ENCODE data around the gene TMEM178B.
"Not testable (repeated sequence)": the region's sequence is repeated elsewhere in the genome, so short reads cannot be mapped to it uniquely, and the experiment has no call there.

Gene TMEM178B

DNA sequence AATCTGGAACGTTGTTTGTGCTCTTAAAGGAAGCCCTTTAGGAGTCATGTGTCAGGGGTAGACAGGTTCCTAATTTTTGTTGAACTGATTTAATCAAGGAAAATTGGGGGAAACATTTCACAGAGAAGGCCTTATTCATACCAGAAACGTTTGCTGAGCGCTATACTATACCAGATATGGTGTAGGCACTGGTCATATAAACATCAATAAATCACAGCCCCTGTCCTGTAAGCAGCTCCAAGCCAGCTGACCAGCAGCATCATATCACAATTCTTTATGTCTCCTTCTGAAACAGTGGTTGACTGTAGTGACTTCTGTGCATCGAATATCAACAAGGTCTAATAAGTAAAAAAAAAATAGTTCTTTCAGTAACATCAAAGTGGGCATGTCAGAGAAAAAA lies 1.1 kb downstream of the TMEM178B start:
- DNase-seq, result no peak

DNA sequence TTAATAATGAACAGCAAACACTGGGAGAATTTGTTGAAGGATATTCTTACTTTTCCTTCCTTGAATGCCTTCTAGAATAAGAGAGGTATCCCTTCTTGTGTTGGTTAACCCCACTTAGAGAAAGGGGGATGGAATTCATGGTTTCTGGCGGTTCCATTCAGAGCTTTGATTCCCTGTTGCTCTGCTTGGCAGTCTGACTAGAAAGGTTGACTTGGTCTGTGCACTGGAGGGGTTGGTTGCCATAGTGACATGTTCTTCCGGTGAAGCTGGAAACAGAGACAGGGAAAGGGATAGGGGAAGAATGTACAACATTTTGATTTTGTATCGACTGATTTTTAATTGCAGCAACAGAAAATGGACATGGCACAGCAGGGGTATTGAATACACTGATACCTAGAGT lies 2.5 kb downstream of the TMEM178B start:
- no peak for DNase-seq

DNA sequence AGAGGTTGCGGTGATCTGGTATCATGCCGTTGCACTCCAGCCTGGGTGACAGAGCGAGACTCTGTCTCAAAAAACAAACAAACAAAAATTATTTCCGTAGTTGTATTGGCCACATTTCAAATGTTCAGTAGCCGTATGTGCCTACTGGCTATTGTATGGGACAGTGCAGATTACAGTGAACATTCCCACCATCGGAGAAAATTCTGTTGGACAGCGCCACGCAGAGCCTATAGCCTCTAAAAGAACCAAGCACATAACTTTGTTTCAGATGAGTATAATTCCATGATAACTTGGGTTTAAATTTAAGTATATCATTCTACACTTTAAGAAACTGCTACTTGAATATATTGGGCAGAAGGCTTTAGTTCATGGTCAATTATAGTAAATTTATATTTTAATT lies 5.4 kb downstream of the TMEM178B start:
- DNase-seq, result no peak

DNA sequence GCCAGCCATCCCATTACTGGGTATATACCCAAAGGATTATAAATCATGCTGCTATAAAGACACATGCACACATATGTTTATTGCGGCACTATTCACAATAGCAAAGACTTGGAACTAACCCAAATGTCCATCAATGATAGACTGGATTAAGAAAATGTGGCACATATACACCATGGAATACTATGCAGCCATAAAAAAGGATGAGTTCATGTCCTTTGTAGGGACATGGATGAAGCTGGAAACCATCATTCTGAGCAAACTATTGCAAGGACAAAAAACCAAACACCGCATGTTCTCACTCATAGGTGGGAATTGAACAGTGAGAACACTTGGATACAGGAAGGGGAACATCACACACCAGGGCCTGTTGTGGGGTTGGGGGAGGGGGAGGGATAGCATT lies 15.6 kb downstream of the TMEM178B start:
- DNase-seq, result not testable (repeated sequence)

DNA sequence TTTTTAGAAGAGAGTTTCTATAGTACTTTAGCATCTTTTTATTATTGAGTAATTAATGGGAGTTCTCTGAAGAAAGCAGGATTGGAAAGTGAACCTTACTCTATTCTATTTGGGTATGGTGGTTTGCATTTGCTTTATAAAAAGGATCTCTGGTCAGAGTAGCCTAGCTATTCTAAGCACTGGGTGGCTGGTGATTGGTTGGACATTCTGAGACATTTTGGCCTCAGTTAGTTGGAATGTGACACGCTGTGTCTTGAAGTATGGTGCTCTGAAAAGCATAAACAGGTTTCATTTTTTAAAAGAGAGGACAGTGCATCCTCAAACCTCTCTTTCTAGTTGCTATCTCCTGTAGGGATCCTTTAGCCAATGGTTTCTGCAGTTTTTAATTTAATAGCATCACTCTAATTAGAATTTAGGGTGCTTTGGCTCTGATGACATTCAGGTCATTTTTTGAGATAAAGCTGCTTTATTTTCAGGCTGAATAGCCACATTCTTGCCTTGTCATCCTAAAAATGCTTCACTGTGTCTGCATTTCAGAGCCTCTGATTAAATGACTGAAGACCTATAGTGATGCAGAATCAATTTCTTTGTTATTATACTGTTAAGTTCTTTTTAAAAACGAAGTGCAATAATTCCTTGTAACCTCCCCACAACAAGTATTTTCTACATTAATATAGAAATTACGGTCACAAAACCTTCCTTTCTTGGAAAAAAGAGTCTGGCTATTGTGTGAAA lies 20.6 kb downstream of the TMEM178B start:
- DNase-seq, result no peak

DNA sequence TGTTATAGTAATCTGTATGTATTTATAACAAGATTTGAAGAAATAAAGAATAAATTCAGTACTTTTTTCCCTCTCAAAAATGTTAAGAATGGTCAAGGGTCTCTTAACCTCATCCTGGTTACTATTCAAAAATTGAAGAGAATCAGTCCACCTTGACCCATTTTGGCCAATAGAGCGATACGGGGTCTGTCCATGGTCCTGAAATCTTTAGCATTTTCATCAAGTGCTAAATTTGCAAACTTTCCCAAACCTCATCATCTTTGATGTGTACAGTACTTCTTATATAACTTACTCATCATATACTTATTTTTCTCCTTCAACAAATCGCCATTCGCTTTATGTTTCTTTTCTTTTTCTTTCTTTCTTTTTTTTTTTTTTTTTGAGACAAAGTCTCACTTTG lies 23.6 kb downstream of the TMEM178B start:
- DNase-seq, result no peak

DNA sequence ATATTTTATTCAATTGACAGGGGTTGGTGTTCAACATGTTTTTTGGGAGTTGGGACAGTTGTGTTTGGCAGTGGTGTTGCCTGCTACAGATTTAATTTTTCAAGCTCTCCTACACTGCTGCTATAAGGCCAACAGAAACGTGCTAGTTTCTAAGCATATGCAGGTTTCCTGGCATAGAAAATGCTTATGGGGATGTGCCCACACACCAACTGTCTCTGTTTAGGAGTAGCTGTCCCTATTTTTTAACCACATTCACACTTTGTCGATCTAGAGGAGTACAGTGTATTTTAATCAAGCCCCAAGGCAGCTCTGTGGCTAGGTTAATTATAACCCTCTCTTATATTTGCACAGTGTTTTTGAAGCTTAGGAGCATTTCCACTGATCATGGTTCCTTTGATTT lies 28.6 kb downstream of the TMEM178B start:
- no peak for DNase-seq

DNA sequence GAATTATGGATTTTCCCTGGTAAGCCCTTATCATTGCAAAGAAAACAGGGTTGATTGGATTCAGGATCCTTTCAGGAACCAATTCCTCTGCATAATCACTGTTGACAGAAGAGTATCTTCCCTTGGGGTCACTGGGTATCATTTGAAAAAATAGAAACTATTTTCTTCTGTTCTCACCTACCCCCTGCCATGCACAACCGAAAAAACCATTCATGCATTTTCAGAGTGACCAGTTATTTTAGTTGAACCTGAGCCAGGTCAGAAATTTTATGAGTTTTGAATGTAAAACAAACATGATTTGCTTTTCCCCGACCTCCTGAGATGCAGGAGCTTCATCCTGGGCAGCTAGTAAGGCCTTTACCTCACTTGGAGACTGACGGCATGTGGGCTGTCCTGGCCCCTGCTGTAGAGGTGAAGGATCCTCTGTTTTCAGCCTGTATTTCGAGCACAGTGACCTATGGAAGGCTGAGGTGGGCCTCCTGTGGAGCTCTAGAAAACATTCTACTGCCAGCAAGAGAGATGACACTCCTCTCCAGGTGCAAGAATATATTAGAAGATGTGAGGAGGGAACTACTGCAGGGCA lies 30.1 kb downstream of the TMEM178B start:
- DNase-seq, result no peak

DNA sequence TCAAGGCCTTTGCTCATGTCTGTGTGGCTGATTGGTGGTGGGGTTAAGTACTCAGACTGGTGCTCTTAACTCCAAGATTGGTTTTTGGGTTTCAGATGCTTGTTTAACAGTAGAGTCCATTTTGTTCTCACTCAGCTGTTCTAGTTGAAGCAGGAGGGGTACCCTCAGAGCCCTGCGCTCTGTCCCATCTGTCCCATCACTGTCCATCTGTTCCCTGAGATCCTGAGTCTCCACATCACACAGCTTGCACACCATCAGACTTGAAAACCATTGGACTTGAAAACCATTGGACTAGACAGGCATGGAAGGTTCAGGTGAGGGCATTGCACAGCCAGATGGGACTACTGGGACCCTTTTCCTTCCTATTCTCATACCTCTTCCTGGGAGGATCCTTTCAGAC lies 39.3 kb downstream of the TMEM178B start:
- no peak for DNase-seq

DNA sequence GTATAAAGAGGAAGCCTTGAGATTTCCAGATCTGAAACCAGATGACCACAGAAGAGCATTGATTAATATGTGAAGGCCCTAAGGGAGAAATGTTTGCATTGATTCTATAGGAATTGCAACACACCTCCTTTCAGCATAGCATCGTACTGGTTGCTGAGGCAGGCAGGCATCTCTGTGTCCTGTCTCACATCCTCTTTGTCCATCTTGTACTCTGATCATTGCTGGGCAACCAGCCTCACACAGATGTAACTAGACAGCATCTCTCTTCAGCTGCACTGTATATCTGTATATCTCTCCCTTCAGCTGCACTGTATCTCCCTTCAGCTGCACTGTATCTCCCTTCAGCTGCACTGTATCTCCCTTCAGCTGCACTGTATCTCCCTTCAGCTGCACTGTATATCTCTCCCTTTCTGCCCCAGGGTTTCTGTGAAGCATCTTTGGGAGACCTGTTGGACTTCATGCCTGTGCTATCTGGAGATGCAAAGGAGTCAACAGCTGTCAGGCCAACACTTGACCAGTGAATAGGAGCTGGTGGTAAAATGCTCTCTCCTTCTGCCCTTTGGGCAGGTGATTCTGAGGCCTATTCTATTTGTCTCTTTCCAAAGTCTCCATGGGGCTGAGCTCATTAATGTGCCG lies 40.3 kb downstream of the TMEM178B start:
- no peak for DNase-seq

DNA sequence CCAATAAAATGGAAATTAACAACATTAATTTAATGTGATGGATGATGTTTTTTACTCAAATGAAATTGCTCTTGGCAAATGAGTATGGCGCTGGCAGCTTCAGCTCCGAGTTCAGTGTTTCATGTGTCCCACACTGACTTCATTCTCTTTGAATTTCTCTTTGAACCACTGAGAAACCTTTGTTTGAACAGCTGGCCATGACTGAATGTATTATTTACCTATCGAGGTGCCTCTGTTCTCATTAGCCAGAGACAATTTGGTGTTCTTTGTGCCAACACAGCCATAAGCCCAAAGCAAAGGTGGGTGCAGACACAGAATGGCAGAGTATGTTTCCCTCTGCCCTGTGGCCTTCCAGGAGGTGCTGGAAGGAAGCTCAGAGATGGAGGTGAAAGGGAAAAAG lies 42.1 kb downstream of the TMEM178B start:
- DNase-seq, result no peak

DNA sequence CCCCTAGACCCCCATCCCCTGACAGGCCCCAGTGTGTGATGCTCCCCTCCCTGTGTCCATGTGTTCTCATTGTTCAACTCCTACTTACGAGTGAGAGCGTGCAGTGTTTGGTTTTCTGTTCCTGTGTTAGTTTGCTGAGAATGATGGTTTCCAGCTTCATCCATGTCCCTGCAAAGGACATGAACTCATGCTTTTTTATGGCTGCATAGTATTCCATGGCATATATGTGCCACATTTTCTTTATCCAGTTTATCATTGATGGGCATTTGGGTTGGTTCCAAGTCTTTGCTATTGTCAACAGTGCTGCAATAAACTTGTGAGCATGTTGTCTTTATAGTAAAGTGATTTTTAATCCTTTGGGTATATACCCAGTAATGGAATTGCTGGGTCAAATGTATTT lies 42.8 kb downstream of the TMEM178B start:
- not testable (repeated sequence) for DNase-seq

DNA sequence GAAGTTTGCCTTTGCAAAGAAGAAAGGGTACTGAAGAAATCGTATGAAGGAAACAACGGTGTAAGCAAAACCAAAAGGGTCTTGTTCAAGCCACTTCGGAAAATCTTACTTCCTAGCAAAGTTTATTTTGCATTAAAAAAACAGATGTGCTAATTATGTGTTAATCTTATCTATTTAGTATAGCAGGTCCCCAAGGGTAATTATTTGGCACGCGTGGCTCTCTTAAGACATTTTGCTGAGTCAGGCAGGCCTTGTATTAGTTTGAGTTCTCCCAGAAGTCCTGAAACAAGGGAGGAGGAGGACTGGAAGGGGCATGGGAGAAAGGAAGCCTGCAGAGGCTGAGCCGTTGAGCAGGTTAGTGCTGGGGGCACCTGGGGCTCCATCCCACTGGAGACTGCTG lies 44.9 kb downstream of the TMEM178B start:
- DNase-seq, result no peak

DNA sequence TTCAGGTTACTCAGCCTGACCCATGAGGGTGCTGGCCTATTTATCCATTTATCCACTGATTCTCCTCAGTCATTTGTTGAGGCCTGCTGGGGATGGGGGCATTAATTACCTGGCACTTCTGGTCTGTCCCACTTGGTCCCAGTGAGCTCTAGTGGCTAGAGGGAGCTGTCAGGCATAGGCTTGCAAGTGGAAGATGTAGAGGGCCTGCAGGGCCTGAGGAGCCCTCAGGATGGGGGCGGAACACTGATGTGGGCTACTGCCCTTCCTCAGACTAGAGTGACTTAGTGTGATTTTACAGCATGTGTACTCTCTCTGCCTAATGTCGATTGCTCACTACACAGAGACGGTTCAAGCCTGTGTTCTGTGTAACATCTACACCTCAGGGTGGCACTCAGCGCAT lies 45.3 kb downstream of the TMEM178B start:
- no peak for DNase-seq

DNA sequence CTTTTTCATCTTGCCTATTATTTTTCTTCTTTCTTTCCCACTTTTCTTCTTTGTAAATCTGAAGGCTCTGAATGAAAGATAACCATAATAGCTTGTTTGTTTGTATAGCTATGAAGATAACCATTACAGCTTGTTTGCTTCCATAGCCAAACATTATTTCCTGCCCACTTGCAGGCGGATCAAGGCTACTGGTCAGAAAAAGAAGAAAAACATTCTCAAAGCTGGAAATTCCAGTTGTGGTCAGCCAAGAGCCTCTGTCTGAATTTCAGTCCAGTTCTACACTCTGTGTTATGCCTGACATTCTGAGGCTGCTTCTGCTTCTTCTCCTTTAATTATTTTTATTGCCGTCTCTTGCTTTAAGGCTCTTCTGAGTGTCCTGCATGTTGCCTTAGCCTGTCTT lies 48.9 kb downstream of the TMEM178B start:
- no peak for DNase-seq

DNA sequence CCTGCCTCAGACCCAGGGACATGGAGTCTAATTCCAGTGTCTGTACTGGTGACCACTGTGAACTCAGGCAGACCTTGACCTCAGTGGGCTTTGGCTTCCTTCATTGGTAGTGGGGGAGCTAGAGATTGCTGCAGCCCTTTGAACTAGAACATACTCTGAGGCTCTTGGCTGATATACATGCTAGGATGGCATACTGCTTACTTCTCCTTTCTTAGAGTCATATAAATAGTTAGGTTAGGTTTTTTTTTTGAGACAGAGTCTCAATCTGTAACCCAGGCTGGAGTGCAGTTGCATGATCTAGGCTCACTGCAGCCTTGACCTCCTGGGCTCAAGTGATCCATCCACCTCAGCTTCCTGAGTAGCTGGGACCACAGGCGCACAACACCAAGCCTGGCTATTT lies 49.7 kb downstream of the TMEM178B start:
- no peak for DNase-seq

DNA sequence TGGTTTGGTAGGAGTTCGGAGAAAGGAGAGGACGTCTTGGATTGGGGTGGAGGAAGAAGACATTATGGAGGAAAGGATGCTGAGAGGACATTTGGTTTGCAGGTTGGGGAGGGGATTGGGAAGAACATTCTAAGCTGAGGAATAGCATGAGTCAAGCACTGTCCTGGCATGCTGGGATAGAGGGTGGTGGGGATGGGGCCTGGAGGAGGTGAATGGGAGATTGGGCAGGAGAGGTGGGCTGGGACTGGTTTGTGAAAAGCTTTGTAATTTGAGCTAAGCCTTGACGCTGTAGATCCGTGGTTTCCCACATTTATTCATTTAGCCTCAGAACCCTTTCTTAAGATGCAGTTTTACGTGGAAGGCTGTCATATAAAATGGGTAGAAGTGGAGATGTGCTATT lies 52.2 kb downstream of the TMEM178B start:
- DNase-seq, result no peak

DNA sequence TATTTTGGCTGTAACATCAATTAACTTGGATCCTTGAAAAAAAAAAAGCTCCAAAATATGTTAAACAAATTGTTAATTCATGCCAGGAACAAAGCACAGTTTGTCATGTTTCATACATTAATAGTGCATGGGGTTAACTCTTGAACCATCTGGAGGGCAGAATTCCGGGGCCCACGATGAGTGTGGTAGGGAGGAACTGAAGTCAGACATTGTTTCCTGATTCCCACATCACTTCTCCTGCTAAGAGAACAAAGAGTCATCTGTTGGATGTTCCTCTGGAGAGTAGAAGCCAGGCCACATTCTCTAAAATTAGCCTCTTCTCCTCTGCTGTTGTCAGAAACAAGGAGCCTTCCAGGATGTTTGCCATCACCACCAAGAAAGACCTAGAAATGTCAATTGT lies 54.6 kb downstream of the TMEM178B start:
- no peak for DNase-seq

DNA sequence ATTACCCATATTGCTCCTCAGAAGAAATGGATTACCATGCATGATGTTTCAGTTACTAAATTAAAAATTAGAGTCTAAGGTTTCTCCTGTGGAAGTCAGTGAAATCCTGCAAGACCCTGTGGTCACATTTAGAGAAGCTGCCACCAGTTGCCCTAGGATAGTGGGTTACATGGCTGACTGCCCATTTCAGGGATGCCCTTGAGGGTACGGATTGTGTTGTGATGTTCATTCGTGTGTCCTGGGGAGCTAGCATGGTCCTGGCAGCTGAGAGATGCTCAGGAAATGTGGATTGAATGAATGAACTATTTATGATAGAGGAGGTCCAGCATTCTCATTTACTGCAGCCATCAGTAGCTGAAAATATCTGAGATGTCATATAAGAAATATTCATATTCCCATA lies 55.1 kb downstream of the TMEM178B start:
- no peak for DNase-seq

DNA sequence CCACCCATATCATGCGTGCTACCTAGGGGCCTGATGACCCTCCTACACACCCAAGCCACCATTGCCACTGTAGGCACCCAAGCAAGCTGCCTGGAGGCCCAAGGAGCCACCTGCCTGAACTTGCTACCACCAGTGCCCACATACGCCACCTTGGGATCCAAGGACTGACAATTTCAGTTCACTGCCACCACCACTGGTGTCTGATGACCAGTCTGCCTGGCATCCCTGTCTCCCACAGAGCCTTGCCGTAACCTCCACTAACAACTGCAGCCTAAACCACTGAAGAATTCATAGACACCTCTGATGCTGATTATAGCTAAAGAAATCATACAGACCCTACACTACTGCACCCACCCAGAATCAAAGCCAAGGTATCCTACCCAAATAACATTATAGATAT lies 58.8 kb downstream of the TMEM178B start:
- no peak for DNase-seq

DNA sequence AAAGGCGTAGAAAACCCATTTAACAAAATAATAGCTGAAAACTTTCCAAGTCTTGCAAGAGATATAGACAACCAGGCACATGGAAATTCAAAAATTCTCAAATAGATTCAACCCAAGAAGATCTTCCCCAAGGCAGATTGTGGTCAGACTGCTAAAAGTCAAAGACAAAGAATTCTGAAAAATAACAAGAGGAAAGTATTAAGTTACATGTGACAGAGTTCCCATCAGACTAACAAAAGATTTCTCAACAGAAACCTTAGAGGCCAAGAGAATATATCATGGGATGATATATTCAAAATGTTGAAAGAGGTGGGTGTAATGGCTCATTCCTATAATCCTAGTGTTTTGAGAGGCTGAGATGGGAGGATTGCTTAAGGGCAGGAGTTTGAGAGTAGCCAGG lies 59.8 kb downstream of the TMEM178B start:
- DNase-seq, result no peak

DNA sequence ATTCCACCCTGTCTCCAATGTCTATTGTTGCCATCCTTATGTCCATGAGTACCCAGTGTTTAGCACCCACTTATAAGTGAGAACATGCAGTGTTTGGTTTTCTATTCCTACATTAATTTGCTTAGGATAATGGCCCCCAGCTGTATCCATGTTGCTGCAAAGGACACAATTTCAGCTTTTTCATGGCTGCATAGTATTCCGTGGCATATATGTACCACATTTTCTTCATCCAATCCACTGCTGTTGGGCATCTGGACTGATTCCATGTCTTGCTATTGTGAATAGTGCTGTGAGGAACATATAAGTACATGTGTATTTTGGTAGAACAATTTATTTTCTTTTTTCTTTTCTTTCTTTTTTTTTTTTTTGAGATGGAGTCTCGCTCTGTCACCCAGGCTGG lies 68.2 kb downstream of the TMEM178B start:
- DNase-seq, result no peak

DNA sequence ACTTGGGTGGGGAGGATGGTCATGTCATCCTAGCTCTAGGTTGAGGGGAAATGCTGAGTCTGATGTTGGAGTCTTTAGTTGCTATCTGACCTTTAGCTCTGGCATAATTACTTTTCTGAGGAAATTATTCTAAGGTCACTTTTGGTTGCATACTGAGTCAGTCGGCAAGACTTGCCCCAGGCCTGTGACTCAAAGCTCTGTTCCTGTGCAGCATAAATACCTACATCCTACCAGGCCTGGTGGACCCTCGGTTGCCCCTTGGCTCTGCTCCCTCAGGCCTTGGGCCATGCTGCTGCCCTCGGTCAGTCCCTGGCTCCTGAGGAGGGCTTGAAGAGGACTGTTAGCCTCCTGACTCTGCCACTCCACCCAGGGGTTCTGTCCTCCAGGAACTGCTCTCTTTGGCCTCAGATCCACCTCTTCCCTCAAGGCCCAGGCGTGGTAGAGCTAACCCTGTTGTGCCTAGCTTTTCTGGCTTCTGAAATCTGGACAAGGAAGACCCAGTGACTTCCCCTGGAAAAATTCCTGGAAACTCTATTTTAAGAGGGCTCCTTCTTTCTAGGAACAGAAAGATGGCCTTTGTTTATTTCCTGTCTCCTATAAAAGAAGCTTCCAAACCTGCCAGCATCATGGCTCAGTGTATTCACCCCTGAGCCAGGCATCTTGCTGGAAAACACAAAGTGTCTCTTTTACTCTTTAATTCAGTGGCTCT lies 71.2 kb downstream of the TMEM178B start:
- no peak for DNase-seq

DNA sequence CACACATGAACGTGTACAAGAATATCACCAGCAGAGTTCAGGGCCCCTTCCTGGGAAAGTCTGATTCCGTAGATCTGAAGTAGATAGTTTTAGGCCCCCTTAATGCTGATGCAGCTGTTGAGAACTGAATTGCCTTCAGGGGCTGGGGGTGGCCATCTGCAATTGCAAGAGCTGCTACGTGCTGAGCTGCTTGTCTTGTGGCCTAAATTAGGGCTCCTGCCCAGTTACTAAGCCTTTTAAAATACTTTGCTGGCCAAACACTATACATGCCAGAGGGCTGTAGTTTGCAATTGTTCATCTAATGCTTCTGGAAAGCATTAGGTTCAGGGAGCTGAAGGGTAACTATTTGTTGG lies 71.7 kb downstream of the TMEM178B start:
- DNase-seq, result no peak

Measured in stimulated activated naive CD4-positive, alpha-beta T cell treated with Interleukin-2 at 50 U/mL for 16 hours (primary cell).